ENCODE data around the gene PARPBP. TPM values are rescaled to one million over a fixed set of nuclear protein-coding genes. Genes with fewer than 3 reads are reported as not detected.
"Not testable (repeated sequence)": the region's sequence is repeated elsewhere in the genome, so short reads cannot be mapped to it uniquely, and the experiment has no call there.

Gene PARPBP
- total and polyA plus RNA-seq, 2 donors (not counting 1 experiment from before 2014, with no cell fraction given) = 1.2 to 5.2 TPM

DNA sequence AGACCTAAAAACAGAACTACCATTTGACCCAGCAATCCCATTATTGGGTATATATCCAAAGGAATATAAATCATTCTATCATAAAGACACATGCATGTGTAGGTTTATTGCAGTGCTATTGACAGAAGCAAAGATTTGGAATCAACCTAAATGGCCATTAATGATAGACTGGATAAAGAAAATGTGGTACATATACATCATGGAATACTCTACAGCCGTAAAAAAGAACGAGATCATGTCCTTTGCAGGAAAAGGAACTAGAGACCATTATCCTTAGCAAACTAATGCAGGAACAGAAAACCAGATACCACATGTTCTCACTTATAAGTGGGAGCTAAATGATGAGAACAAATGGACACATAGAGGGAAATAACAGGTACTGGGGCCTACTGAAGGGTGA, 11.5 kb downstream of the PARPBP start:
- CTCF ChIA-PET; H2AFZ ChIP-seq (ENCODE audit: insufficient read depth, low read depth, low read length, poor library complexity, severe bottlenecking): not testable (repeated sequence)

DNA sequence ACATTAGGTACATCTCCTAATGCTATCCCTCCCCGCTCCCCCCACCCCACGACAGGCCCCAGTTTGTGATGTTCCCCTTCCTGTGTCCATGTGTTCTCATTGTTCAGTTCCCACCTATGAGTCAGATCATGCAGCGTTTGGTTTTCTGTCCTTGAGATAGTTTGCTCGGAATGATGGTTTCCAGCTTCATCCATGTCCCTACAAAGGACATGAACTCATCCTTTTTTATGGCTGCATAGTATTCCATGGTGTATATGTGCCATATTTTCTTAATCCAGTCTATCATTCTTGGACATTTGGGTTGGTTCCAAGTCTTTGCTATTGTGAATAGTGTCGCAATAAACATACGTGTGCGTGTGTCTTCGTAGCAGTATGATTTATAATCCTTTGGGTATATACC, 17.6 kb downstream of the PARPBP start:
- H3K36me3 ChIP-seq (replicated peaks in 1 of 2; ENCODE audit: control extremely low read depth in 1 of 2, control insufficient read depth in 1 of 2, extremely low read depth in 1 of 2, insufficient read depth in 2 of 2, low read length in 1 of 2); intact Hi-C loops (cut with micrococcal nuclease); H3K27me3 Mint-ChIP-seq; H3K9ac ChIP-seq (ENCODE audit: low read length); CTCF ChIA-PET; H2AFZ ChIP-seq (ENCODE audit: insufficient read depth, low read depth, low read length, poor library complexity, severe bottlenecking); H3K4me3 ChIP-seq (ENCODE audit: control extremely low read depth in 1 of 5, extremely low read depth in 1 of 5, insufficient read depth in 1 of 5, low read depth in 2 of 5, low read length in 4 of 5); H3K27ac ChIP-seq (ENCODE audit: low read length in 2 of 2); H3K4me1 Mint-ChIP-seq; H3K27me3 ChIP-seq (replicated peaks in 1 of 4; ENCODE audit: control extremely low read depth in 1 of 4, control insufficient read depth in 3 of 4, insufficient read depth in 4 of 4, low read length in 3 of 4); POLR2A ChIA-PET; H3K4me1 ChIP-seq (ENCODE audit: control insufficient read depth in 2 of 2, insufficient read depth in 2 of 2, low read length in 2 of 2); H3K4me3 Mint-ChIP-seq; H4K20me1 ChIP-seq (ENCODE audit: control insufficient read depth, insufficient read depth, low read length, poor library complexity, severe bottlenecking); DNase-seq; H3K79me2 ChIP-seq (ENCODE audit: control insufficient read depth, insufficient read depth, low read length); H3K9me3 Mint-ChIP-seq (ENCODE audit: insufficient read depth); H3K9me3 ChIP-seq (ENCODE audit: control extremely low read depth in 1 of 3, control insufficient read depth in 2 of 3, insufficient read depth in 1 of 3, low read length in 2 of 3); ATAC-seq (ENCODE audit: low read depth); H3K4me2 ChIP-seq (replicated peaks; ENCODE audit: low read depth, low read length, poor library complexity, severe bottlenecking); H3K27ac Mint-ChIP-seq: not testable (repeated sequence)
- no CpG with 5 or more reads among the region's 8 CpGs for WGBS (ENCODE audit: insufficient coverage)

More for the DNA sequence above, 11.5 kb downstream of the PARPBP start:
- H3K9ac ChIP-seq (ENCODE audit: low read length); intact Hi-C loops (cut with micrococcal nuclease); H3K9me3 Mint-ChIP-seq (ENCODE audit: insufficient read depth); H3K9me3 ChIP-seq (ENCODE audit: control extremely low read depth in 1 of 3, control insufficient read depth in 2 of 3, insufficient read depth in 1 of 3, low read length in 2 of 3); H3K4me1 ChIP-seq (ENCODE audit: control insufficient read depth in 2 of 2, insufficient read depth in 2 of 2, low read length in 2 of 2); H3K4me3 ChIP-seq (ENCODE audit: control extremely low read depth in 1 of 5, extremely low read depth in 1 of 5, insufficient read depth in 1 of 5, low read depth in 2 of 5, low read length in 4 of 5); ATAC-seq (ENCODE audit: low read depth); H3K27me3 Mint-ChIP-seq; H3K4me3 Mint-ChIP-seq; H4K20me1 ChIP-seq (ENCODE audit: control insufficient read depth, insufficient read depth, low read length, poor library complexity, severe bottlenecking); H3K4me2 ChIP-seq (replicated peaks; ENCODE audit: low read depth, low read length, poor library complexity, severe bottlenecking); DNase-seq; H3K36me3 ChIP-seq (replicated peaks in 1 of 2; ENCODE audit: control extremely low read depth in 1 of 2, control insufficient read depth in 1 of 2, extremely low read depth in 1 of 2, insufficient read depth in 2 of 2, low read length in 1 of 2); H3K4me1 Mint-ChIP-seq; H3K27ac Mint-ChIP-seq; H3K79me2 ChIP-seq (ENCODE audit: control insufficient read depth, insufficient read depth, low read length); H3K27me3 ChIP-seq (replicated peaks in 1 of 4; ENCODE audit: control extremely low read depth in 1 of 4, control insufficient read depth in 3 of 4, insufficient read depth in 4 of 4, low read length in 3 of 4); H3K27ac ChIP-seq (ENCODE audit: low read length in 2 of 2): not testable (repeated sequence)
- no CpG with 5 or more reads among the region's 2 CpGs for WGBS (ENCODE audit: insufficient coverage)
- POLR2A ChIA-PET = interaction anchor here (0.6 kb wide), 1 partner anchor 11 kb away, joined by 3 read pairs; the partner anchor contains the start of genes NUP37 and PARPBP

GRCh38 chr12:102142866-102143373, 22.9 kb downstream of the PARPBP start:
- H3K9me3 ChIP-seq (ENCODE audit: control extremely low read depth in 1 of 3, control insufficient read depth in 2 of 3, insufficient read depth in 1 of 3, low read length in 2 of 3); H3K27ac ChIP-seq (ENCODE audit: low read length in 2 of 2); H3K27me3 Mint-ChIP-seq; H3K4me3 ChIP-seq (ENCODE audit: control extremely low read depth in 1 of 5, extremely low read depth in 1 of 5, insufficient read depth in 1 of 5, low read depth in 2 of 5, low read length in 4 of 5); H3K36me3 ChIP-seq (replicated peaks in 1 of 2; ENCODE audit: control extremely low read depth in 1 of 2, control insufficient read depth in 1 of 2, extremely low read depth in 1 of 2, insufficient read depth in 2 of 2, low read length in 1 of 2); DNase-seq; H3K27ac Mint-ChIP-seq; H3K4me3 Mint-ChIP-seq; H3K4me1 Mint-ChIP-seq; ATAC-seq (ENCODE audit: low read depth); H3K4me2 ChIP-seq (replicated peaks; ENCODE audit: low read depth, low read length, poor library complexity, severe bottlenecking); H3K27me3 ChIP-seq (replicated peaks in 1 of 4; ENCODE audit: control extremely low read depth in 1 of 4, control insufficient read depth in 3 of 4, insufficient read depth in 4 of 4, low read length in 3 of 4); H3K9me3 Mint-ChIP-seq (ENCODE audit: insufficient read depth); H3K9ac ChIP-seq (ENCODE audit: low read length); H3K4me1 ChIP-seq (ENCODE audit: control insufficient read depth in 2 of 2, insufficient read depth in 2 of 2, low read length in 2 of 2); H4K20me1 ChIP-seq (ENCODE audit: control insufficient read depth, insufficient read depth, low read length, poor library complexity, severe bottlenecking); H3K79me2 ChIP-seq (ENCODE audit: control insufficient read depth, insufficient read depth, low read length); CTCF ChIA-PET; intact Hi-C loops (cut with micrococcal nuclease); POLR2A ChIA-PET; H2AFZ ChIP-seq (ENCODE audit: insufficient read depth, low read depth, low read length, poor library complexity, severe bottlenecking): not testable (repeated sequence)
- 100% methylated on average over 10 of the region's 11 CpGs for WGBS (ENCODE audit: insufficient coverage)

Measured in B cell (primary cell).